Right lobe of liver (tissue), 4 donors: ENCODE measurements around the gene ENTHD1.

Experiments
- CTCF ChIP-seq, 4 donors: fragments of 200-600 bp in 3 of 4; fragments of 450-650 bp in 1 of 4; IDR thresholded peaks; one replicate each; pipeline versions ENCODE4 v1.5.1 to v1.8.0; 2016 to 2022; ENCODE audit warnings: antibody characterized with exemption in 4 of 4, mild to moderate bottlenecking in 2 of 4
- POLR2A ChIP-seq: fragments of 450-650 bp; IDR thresholded peaks from one replicate; pipeline ENCODE4 v1.6.1; 2017; ENCODE audit warnings: antibody characterized with exemption, mild to moderate bottlenecking
- donor health status: DM: no; HTN: no; CAD: no.
- donor health status: DM: no; HTN: no; CAD: no.
- donor health status: DM: no; HTN: yes; CAD: no.

- no peak for TF ChIP-seq CTCF (IDR thresholded peaks at IDR 0.05)
- TF ChIP-seq POLR2A: no peak
Measured at GRCh38 chr22:39928536-39929520, 35.3 kb upstream of the ENTHD1 start.
